ENCODE data around the gene TIMM22. TPM values are rescaled to one million over a fixed set of nuclear protein-coding genes. Genes with fewer than 3 reads are reported as not detected.

TIMM22 gene
- total RNA-seq, 1 experiment from 2014 or later: 11.6 TPM

GRCh38 chr17:1022278-1023024, 25.5 kb downstream of the TIMM22 start:
- no peak overlapping the region for H3K4me2 ChIP-seq
- POLR2A ChIA-PET (ENCODE audit: unreplicated experiment): no interaction called here
- TF ChIP-seq CTCF (conservative IDR thresholded peaks at IDR 0.05) (no peak), EZH2 (IDR thresholded peaks at IDR 0.05; ENCODE audit: low read depth) (no peak)
- no peaks in the 10 kb centered on the region for H3K36me3 ChIP-seq (ENCODE audit: low read depth)
- intact Hi-C loops (cut with micrococcal nuclease; ENCODE audit: unreplicated experiment): no loop called here
- no peaks in the 10 kb centered on the region for H3K9me2 ChIP-seq (ENCODE audit: insufficient read depth)
- no TSS peak for BruUV-seq (replicated peaks)
- no peaks in the 10 kb centered on the region for H3K4me1 ChIP-seq (replicated peaks; ENCODE audit: insufficient read depth)
- H4K20me1 ChIP-seq (ENCODE audit: insufficient read depth): 0 out of 2 replicates have a peak, but pooled peaks cover 8% of the 10 kb centered on the region
- CTCF ChIA-PET: no interaction called here
- no peak overlapping the region for H3K4me3 ChIP-seq
- no peak overlapping the region for H2AFZ ChIP-seq
- H3K9me3 ChIP-seq (ENCODE audit: insufficient read depth, low read depth): no peaks in the 10 kb centered on the region
- no peaks in the 10 kb centered on the region for H3K27me3 ChIP-seq (ENCODE audit: insufficient read depth, low read depth)
- no peak overlapping the region for H3K27ac ChIP-seq
- no peak for DNase-seq
- no peaks in the 10 kb centered on the region for H3K79me2 ChIP-seq (ENCODE audit: low read depth)
- H3F3A ChIP-seq (ENCODE audit: insufficient read depth, low read depth): no peaks in the 10 kb centered on the region

GRCh38 chr17:1024076-1024475, 27.1 kb downstream of the TIMM22 start:
- TF ChIP-seq CTCF (conservative IDR thresholded peaks at IDR 0.05) (no peak), EZH2 (IDR thresholded peaks at IDR 0.05; ENCODE audit: low read depth) (no peak)
- Histone ChIP-seq H3F3A (ENCODE audit: insufficient read depth, low read depth) (no peaks in the 10 kb centered on the region), H3K4me2 (no peak overlapping the region), H3K27ac (no peak overlapping the region), H4K20me1 (ENCODE audit: insufficient read depth) (0 out of 2 replicates have a peak, but pooled peaks cover 4% of the 10 kb centered on the region), H2AFZ (no peak overlapping the region), H3K4me3 (no peak overlapping the region), H3K36me3 (ENCODE audit: low read depth) (no peaks in the 10 kb centered on the region), H3K79me2 (ENCODE audit: low read depth) (no peaks in the 10 kb centered on the region), H3K4me1 (replicated peaks; ENCODE audit: insufficient read depth) (no peaks in the 10 kb centered on the region), H3K9me2 (ENCODE audit: insufficient read depth) (no peaks in the 10 kb centered on the region), H3K9me3 (ENCODE audit: insufficient read depth, low read depth) (no peaks in the 10 kb centered on the region), H3K27me3 (ENCODE audit: insufficient read depth, low read depth) (no peaks in the 10 kb centered on the region)
- ChIA-PET CTCF (interaction anchor here (0.6 kb wide), 1 partner anchor 34 kb away, joined by 3 read pairs; no protein-coding TSS in a partner anchor), POLR2A (ENCODE audit: unreplicated experiment) (no interaction called here)
- intact Hi-C loops (cut with micrococcal nuclease; ENCODE audit: unreplicated experiment): no loop called here
- DNase-seq: no peak
- BruUV-seq (replicated peaks): no TSS peak

GRCh38 chr17:1025733-1026598, 29.0 kb downstream of the TIMM22 start:
- Histone ChIP-seq H3K4me2 (no peak overlapping the region), H3F3A (ENCODE audit: insufficient read depth, low read depth) (no peaks in the 10 kb centered on the region), H2AFZ (no peak overlapping the region), H3K9me2 (ENCODE audit: insufficient read depth) (no peaks in the 10 kb centered on the region), H4K20me1 (ENCODE audit: insufficient read depth) (0 out of 2 replicates have a peak, but pooled peaks cover 8% of the 10 kb centered on the region), H3K4me1 (replicated peaks; ENCODE audit: insufficient read depth) (no peaks in the 10 kb centered on the region), H3K36me3 (ENCODE audit: low read depth) (no peaks in the 10 kb centered on the region), H3K27ac (no peak overlapping the region), H3K9me3 (ENCODE audit: insufficient read depth, low read depth) (no peaks in the 10 kb centered on the region), H3K4me3 (no peak overlapping the region), H3K79me2 (ENCODE audit: low read depth) (no peaks in the 10 kb centered on the region), H3K27me3 (ENCODE audit: insufficient read depth, low read depth) (no peaks in the 10 kb centered on the region)
- POLR2A ChIA-PET (ENCODE audit: unreplicated experiment): no interaction called here
- intact Hi-C loops (cut with micrococcal nuclease; ENCODE audit: unreplicated experiment): no loop called here
- BruUV-seq (replicated peaks): no TSS peak
- TF ChIP-seq CTCF (conservative IDR thresholded peaks at IDR 0.05) (no peak), EZH2 (IDR thresholded peaks at IDR 0.05; ENCODE audit: low read depth) (no peak)
- no peak for DNase-seq
- CTCF ChIA-PET: no interaction called here

All from PC-9 (cell line).